DND-41 (cell line): Measurements from ENCODE around the gene RPS6KC1.
"Not testable (repeated sequence)": the region's sequence is repeated elsewhere in the genome, so short reads cannot be mapped to it uniquely, and the experiment has no call there.

Experiments
- ATAC-seq: fragments of 200-7000 bp; cut with Tn5 transposase; 3 replicates; pipeline ENCODE4 v1.9.1; 2021; ENCODE audit warnings: low read depth; ENCODE audit not compliant: insufficient read depth
- DNase-seq: peaks from one replicate; pipeline ENCODE4 v3.0.0-alpha.2; 2020
- H2AFZ ChIP-seq: 2 replicates; pipeline ENCODE4 v1.6.0; 2012; ENCODE audit warnings: low read depth, low read length
- H3K27ac ChIP-seq: 2 replicates; pipeline ENCODE4 v1.5.1; 2012; ENCODE audit warnings: low read length, inconsistent platforms
- H3K27me3 ChIP-seq: fragments of 200-600 bp; sonication (generic); 2 replicates; pipeline ENCODE4 v1.6.0; 2012; ENCODE audit warnings: low read length, mild to moderate bottlenecking, inconsistent platforms; ENCODE audit not compliant: insufficient read depth, poor library complexity
- H3K36me3 ChIP-seq: 2 replicates; pipeline ENCODE4 v1.5.1; 2012; ENCODE audit warnings: low read length, inconsistent platforms; ENCODE audit not compliant: insufficient read depth
- H3K4me1 ChIP-seq: 2 replicates; pipeline ENCODE4 v1.5.1; 2012; ENCODE audit warnings: mild to moderate bottlenecking, low read length; ENCODE audit not compliant: insufficient read depth
- H3K4me2 ChIP-seq: 2 replicates; pipeline ENCODE4 v1.6.0; 2012; ENCODE audit warnings: mild to moderate bottlenecking, moderate library complexity, low read length, inconsistent platforms; ENCODE audit not compliant: insufficient read depth
- H3K4me3 ChIP-seq, 2 experiments: fragments of 200-600 bp in 1 of 2; shearing (Covaris generic) in 1 of 2; 2 replicates each; pipeline ENCODE4 v1.5.1; 2012 to 2016; ENCODE audit warnings: inconsistent platforms in 2 of 2, low read length in 2 of 2, mild to moderate bottlenecking in 2 of 2, low read depth in 1 of 2, moderate library complexity in 1 of 2
- H3K79me2 ChIP-seq: 2 replicates; pipeline ENCODE4 v1.6.0; 2012; ENCODE audit warnings: low read length, inconsistent platforms; ENCODE audit not compliant: insufficient read depth
- H3K9ac ChIP-seq: 2 replicates; pipeline ENCODE4 v1.6.0; 2012; ENCODE audit warnings: low read depth, mild to moderate bottlenecking, inconsistent platforms, low read length, moderate library complexity
- H3K9me3 ChIP-seq: 2 replicates; pipeline ENCODE4 v1.5.1; 2012; ENCODE audit warnings: low read length, moderate library complexity, mild to moderate bottlenecking, inconsistent platforms; ENCODE audit not compliant: insufficient read depth, severe bottlenecking
- H4K20me1 ChIP-seq: 2 replicates; pipeline ENCODE4 v1.6.0; 2012; ENCODE audit warnings: low read length; ENCODE audit not compliant: insufficient read depth
- EZH2 ChIP-seq: IDR thresholded peaks from 3 replicates; pipeline ENCODE4 v1.6.1; 2012; ENCODE audit warnings: borderline replicate concordance, low read depth, mild to moderate bottlenecking, moderate library complexity, low read length, inconsistent platforms; ENCODE audit not compliant: severe bottlenecking
- TF ChIP-seq, protein P1 (sequence below): IDR thresholded peaks from 2 replicates; pipeline ENCODE4 v1.5.1; 2012; ENCODE audit warnings: borderline replicate concordance, low read length, moderate library complexity, mild to moderate bottlenecking; ENCODE audit not compliant: poor library complexity, severe bottlenecking; ENCODE audit errors: extremely low read depth

The RPS6KC1 gene

DNA sequence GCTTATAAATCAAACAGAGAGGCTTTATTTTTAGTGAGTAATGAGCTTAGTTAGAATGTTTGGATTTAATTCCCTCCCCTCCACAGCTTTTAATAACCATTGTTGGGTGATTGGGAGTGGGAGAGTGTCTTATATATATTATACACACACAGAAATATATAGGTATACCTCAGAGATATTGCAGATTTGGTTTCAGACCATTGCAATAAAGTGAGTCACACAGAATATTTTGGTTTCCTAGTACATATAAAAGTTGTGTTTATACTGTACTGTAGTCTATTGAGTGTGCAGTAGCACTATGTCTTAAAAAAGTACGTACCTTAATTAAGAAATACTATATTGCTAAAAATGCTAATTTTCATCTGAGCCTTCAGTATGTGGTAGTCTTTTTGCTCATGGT, 44.4 kb downstream of the RPS6KC1 start:
- no peak for ATAC-seq
- H3K27me3 ChIP-seq, result no peaks in the 10 kb centered on the region
- H3K9me3 ChIP-seq, result no peaks in the 10 kb centered on the region
- no peak overlapping the region for H3K9ac ChIP-seq
- H3K79me2 ChIP-seq, result no peaks in the 10 kb centered on the region
- no peak overlapping the region for H3K27ac ChIP-seq
- H3K36me3 ChIP-seq, result peaks cover 3% of the 10 kb centered on the region; the same call in 1 of the 2 replicates
- no peak for DNase-seq
- no peaks in the 10 kb centered on the region for H3K4me1 ChIP-seq
- no peak overlapping the region for H2AFZ ChIP-seq
- H3K4me2 ChIP-seq, result no peak overlapping the region
- no peak overlapping the region for H3K4me3 ChIP-seq
- H4K20me1 ChIP-seq, result no peaks in the 10 kb centered on the region
- no peak for TF ChIP-seq EZH2
- TF ChIP-seq, protein P1, sequence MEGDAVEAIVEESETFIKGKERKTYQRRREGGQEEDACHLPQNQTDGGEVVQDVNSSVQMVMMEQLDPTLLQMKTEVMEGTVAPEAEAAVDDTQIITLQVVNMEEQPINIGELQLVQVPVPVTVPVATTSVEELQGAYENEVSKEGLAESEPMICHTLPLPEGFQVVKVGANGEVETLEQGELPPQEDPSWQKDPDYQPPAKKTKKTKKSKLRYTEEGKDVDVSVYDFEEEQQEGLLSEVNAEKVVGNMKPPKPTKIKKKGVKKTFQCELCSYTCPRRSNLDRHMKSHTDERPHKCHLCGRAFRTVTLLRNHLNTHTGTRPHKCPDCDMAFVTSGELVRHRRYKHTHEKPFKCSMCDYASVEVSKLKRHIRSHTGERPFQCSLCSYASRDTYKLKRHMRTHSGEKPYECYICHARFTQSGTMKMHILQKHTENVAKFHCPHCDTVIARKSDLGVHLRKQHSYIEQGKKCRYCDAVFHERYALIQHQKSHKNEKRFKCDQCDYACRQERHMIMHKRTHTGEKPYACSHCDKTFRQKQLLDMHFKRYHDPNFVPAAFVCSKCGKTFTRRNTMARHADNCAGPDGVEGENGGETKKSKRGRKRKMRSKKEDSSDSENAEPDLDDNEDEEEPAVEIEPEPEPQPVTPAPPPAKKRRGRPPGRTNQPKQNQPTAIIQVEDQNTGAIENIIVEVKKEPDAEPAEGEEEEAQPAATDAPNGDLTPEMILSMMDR, result no peak

DNA sequence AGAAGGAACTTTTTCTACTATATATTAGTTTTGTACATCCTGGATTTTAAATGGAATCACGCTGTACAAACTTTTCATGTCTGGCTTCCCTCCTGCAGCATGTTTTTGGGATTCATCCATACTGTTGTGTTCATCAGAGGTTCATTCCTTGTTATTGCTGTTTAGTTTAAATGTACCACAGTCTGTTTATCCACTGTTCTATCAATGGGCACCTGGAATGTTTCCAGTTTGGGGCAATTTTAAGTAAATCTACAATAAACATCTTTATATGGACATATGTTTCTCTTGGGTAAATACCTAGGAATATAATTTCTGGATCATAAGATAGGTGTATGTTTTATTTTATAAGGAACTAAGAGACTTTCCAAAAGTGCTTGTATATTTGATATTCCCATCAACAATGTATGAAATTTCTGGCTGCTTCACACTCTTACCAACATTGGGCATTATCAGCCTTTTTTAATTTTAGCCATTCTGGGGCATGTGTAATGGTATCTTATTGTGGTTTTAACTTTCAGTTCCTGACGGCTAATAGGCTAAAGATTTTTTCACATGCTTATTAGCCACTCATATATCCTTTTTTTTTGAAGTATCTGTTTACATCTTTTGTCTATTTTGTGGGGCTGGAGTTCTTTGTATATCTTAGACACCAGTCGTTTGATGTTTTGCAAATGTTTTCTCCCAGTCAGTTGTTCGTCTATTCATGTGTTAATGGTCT, 48.8 kb downstream of the RPS6KC1 start:
- DNase-seq (no peak), ATAC-seq (no peak)
- H3K4me2 ChIP-seq, result no peak overlapping the region
- peaks cover 3% of the 10 kb centered on the region; the same call in 1 of the 2 replicates for H3K36me3 ChIP-seq
- H3K9me3 ChIP-seq, result no peaks in the 10 kb centered on the region
- no peak overlapping the region for H3K4me3 ChIP-seq
- no peak overlapping the region for H2AFZ ChIP-seq
- H4K20me1 ChIP-seq, result no peaks in the 10 kb centered on the region
- TF ChIP-seq, protein P1, result no peak
- no peak for TF ChIP-seq EZH2
- H3K4me1 ChIP-seq, result no peaks in the 10 kb centered on the region
- no peaks in the 10 kb centered on the region for H3K27me3 ChIP-seq
- H3K27ac ChIP-seq, result no peak overlapping the region
- H3K79me2 ChIP-seq, result no peaks in the 10 kb centered on the region
- H3K9ac ChIP-seq, result no peak overlapping the region

DNA sequence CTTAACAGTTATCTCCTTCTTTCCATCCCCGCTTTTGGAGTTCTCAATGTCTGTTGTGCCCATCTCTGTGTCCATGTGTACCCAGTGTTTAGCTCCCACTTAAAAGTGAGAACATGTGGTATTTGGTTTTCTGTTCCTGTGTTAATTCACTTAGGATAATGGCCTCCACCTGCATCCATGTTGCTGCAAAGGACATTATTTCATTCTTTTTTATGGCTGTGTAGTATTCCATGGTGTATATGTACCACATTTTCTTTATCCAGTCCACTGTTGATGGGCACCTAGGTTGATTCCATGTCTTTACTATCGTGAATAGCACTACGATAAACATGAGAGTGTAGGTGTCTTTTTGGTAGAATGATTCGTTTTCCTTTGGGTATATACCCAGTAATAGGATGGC, 49.5 kb downstream of the RPS6KC1 start:
- not testable (repeated sequence) for H2AFZ ChIP-seq, H3K27ac ChIP-seq, H3K4me2 ChIP-seq, DNase-seq, H3K4me3 ChIP-seq, H3K36me3 ChIP-seq, H3K4me1 ChIP-seq, H3K79me2 ChIP-seq, ATAC-seq, H3K9me3 ChIP-seq, H3K9ac ChIP-seq, H3K27me3 ChIP-seq, H4K20me1 ChIP-seq

DNA sequence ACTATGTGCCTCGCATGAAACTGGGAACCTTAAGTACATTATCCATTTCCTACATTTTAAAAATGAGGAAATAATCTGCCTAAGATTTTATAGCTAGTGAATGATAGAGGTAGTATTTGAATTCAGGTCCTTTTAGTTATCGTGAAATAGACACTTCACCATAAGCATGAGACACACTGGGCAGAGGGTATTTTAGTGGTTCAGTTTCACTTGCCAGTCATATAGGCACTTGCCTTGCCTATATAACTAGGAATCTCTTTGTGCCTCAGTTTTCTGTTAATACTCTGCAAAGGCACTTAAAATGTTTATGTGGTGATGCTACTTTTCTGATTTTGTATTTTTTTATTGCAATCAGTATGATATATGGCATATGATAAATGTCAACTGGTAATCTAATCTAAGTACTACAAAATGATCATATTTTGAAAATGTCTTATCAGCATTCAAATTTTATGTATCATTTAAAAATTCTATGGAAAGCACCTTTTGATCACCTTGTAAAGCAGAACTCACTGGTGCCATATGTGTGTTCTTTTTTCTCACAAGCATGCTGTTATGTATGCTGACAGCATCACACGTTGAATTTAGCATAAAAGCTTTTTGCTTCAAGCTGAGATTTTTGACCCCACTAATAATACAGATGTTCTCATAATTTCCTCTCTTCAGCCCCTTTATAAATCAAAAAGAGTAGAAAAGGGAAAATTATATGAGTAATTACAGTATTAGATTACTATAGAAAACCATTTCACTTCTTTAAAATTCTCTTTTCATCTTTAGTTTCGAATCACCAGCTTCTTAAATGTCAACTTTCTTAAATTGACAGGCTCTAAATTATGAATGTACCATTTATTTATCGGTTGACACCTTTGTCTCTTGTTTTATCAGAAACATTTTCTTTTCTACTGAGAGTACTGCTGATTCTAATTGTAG, 52.6 kb downstream of the RPS6KC1 start:
- DNase-seq (no peak), ATAC-seq (no peak)
- Histone ChIP-seq H3K27ac (no peak overlapping the region), H3K9ac (no peak overlapping the region), H3K9me3 (no peaks in the 10 kb centered on the region), H3K4me3 (no peak overlapping the region), H3K36me3 (peaks cover 7% of the 10 kb centered on the region; the same call in 1 of the 2 replicates), H3K27me3 (no peaks in the 10 kb centered on the region), H3K4me2 (no peak overlapping the region), H3K4me1 (no peaks in the 10 kb centered on the region), H3K79me2 (no peaks in the 10 kb centered on the region), H4K20me1 (no peaks in the 10 kb centered on the region), H2AFZ (no peak overlapping the region)
- no peak for TF ChIP-seq EZH2
- TF ChIP-seq, protein P1, result no peak
